SK-N-SH (cell line): ENCODE results near the gene WEE1.

Experiments used
- ELF1 ChIP-seq: IDR thresholded peaks from 2 replicates; pipeline ENCODE4 v1.4.0; 2012
- EP300 ChIP-seq, 2 experiments: IDR thresholded peaks; 2 replicates each; pipeline versions ENCODE4 v1.4.0 to v1.6.1; 2012; ENCODE audit warnings: borderline replicate concordance in 1 of 2, low read depth in 1 of 2, low read length in 1 of 2
- EZH2phosphoT487 ChIP-seq: fragments of 200-600 bp; sonication (generic); IDR thresholded peaks from 2 replicates; pipeline ENCODE4 v1.6.1; 2017; ENCODE audit warnings: low read depth, mixed run types, mild to moderate bottlenecking, antibody characterized with exemption, moderate library complexity, borderline replicate concordance
- GATA2 ChIP-seq: sonication (generic); formaldehyde crosslinking; IDR thresholded peaks from 2 replicates; pipeline ENCODE4 v1.5.0; 2020; ENCODE audit warnings: mild to moderate bottlenecking, missing genetic modification reagents
- JUND ChIP-seq: IDR thresholded peaks from 2 replicates; pipeline ENCODE4 v1.4.0; 2012
- RXRA ChIP-seq: IDR thresholded peaks from 2 replicates; pipeline ENCODE4 v1.4.0; 2012; ENCODE audit warnings: low read depth, mild to moderate bottlenecking, borderline replicate concordance
- SMC3 ChIP-seq: IDR thresholded peaks from 2 replicates; pipeline ENCODE4 v1.6.1; 2012; ENCODE audit warnings: low read depth, low read length, improper control_type of control experiment
- YY1 ChIP-seq: IDR thresholded peaks from 2 replicates; pipeline ENCODE4 v1.4.0; 2012; ENCODE audit warnings: low read depth, mild to moderate bottlenecking
- TF ChIP-seq, protein P1 (sequence below): IDR thresholded peaks from 2 replicates; pipeline ENCODE4 v1.4.0; 2012; ENCODE audit warnings: low read depth
- TF ChIP-seq, protein P2 (sequence below): fragments of 200-600 bp; sonication (generic); IDR thresholded peaks from 2 replicates; pipeline ENCODE4 v1.6.1; 2017; ENCODE audit warnings: antibody characterized with exemption, mild to moderate bottlenecking, moderate library complexity

DNA sequence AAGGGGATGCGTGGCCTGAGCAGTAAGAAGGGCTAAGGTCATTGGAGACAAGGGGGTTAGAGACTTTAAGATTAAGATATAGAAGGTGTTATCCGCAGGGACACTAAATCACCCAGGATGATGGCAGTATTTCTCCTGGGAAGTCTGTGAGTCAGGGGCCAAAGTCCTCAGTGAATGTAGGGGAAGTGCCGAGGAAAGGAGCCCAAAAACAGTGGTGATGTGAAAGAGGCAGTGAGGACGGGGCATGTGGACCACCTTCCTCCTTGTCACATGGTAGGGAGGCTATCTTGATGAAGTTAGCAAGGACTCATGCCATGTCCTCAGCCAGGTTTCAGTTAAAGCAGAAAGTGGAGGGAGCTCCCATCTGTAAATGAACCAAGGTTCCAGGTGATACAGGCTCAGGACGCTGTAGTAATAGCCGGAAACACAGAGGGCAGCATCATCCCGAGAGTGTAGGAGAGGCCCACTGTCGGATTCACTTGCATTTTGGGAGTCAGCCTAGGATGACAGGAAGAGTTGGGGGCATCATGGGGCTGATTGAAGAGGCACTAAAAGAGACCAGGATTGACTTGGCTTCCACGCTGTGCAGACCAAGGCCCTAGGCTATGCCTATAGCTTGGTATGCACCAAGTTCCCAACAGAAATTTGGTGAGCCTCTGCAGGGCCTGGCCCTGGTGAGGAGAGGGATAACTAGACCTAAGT lies 33.5 kb downstream of the WEE1 start:
- TF ChIP-seq ELF1 (no peak), SMC3 (no peak), EZH2phosphoT487 (no peak), GATA2 (CRISPR knock-in tag) (no peak), JUND (no peak), YY1 (no peak), EP300 (IDR thresholded peaks at IDR 0.05; ENCODE audit: borderline replicate concordance in 1 of 2, low read depth in 1 of 2, low read length in 1 of 2) (no peak), RXRA (no peak)
- TF ChIP-seq, protein P1, sequence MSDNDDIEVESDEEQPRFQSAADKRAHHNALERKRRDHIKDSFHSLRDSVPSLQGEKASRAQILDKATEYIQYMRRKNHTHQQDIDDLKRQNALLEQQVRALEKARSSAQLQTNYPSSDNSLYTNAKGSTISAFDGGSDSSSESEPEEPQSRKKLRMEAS = no peak
- TF ChIP-seq, protein P2, sequence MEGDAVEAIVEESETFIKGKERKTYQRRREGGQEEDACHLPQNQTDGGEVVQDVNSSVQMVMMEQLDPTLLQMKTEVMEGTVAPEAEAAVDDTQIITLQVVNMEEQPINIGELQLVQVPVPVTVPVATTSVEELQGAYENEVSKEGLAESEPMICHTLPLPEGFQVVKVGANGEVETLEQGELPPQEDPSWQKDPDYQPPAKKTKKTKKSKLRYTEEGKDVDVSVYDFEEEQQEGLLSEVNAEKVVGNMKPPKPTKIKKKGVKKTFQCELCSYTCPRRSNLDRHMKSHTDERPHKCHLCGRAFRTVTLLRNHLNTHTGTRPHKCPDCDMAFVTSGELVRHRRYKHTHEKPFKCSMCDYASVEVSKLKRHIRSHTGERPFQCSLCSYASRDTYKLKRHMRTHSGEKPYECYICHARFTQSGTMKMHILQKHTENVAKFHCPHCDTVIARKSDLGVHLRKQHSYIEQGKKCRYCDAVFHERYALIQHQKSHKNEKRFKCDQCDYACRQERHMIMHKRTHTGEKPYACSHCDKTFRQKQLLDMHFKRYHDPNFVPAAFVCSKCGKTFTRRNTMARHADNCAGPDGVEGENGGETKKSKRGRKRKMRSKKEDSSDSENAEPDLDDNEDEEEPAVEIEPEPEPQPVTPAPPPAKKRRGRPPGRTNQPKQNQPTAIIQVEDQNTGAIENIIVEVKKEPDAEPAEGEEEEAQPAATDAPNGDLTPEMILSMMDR = no peak
